Dermis microvascular lymphatic vessel endothelial cell (primary cell): ENCODE data around the gene NEU2. TPM values are rescaled to one million over a fixed set of nuclear protein-coding genes. Genes with fewer than 3 reads are reported as not detected.

ENCODE experiments used
- DNase-seq, 2 donors: peaks; one replicate each; pipeline versions ENCODE4 v3.0.0 to v3.0.0-alpha.2; 2010; ENCODE audit warnings: low read depth in 2 of 2
- total RNA-seq: library from RNA; depleted of rRNA; stranded (reverse); fragments of >200 nt; gene quantifications from 2 replicates; pipeline ENCODE4 v1.2.1, GENCODE V29; 2014

NEU2 gene
- not detected in 2 replicates for total RNA-seq

- DNase-seq, result no peak
These were observed at the start of gene NEU2 for GRCh38 chr2:233032551-233033320. Gene NEU2, plus strand, starts transcription at chr2:233032672. Its CDS starts 0 bp downstream, at chr2:233032672.

- no peak for DNase-seq
These were observed 49.4 kb upstream of the NEU2 start for GRCh38 chr2:232982926-232983668.

- DNase-seq, result no peak
These were observed 48.8 kb upstream of the NEU2 start for GRCh38 chr2:232983669-232984140.

- no peak for DNase-seq
These were observed 47.8 kb upstream of the NEU2 start for GRCh38 chr2:232984451-232985207.

GRCh38 chr2:232986155-232986554, 46.3 kb upstream of the NEU2 start:
- DNase-seq, result no peak

GRCh38 chr2:232993231-232993821, 39.1 kb upstream of the NEU2 start:
- DNase-seq, result no peak

- DNase-seq, result no peak
These were observed 38.0 kb upstream of the NEU2 start for GRCh38 chr2:232994446-232994845.

GRCh38 chr2:232997749-232998665, 34.5 kb upstream of the NEU2 start:
- DNase-seq, result no peak

GRCh38 chr2:232998666-232998985, 33.8 kb upstream of the NEU2 start:
- no peak for DNase-seq

GRCh38 chr2:232999354-232999753, 33.1 kb upstream of the NEU2 start:
- DNase-seq, result no peak

- DNase-seq, result no peak
These were observed 31.4 kb upstream of the NEU2 start for GRCh38 chr2:233000886-233001750.

GRCh38 chr2:233002829-233003657, 29.4 kb upstream of the NEU2 start:
- no peak for DNase-seq

GRCh38 chr2:233003658-233004555, 28.6 kb upstream of the NEU2 start:
- no peak for DNase-seq

- DNase-seq, result no peak
These were observed 27.4 kb upstream of the NEU2 start for GRCh38 chr2:233005096-233005495.

GRCh38 chr2:233006648-233007047, 25.8 kb upstream of the NEU2 start:
- no peak for DNase-seq

GRCh38 chr2:233007270-233007669, 25.2 kb upstream of the NEU2 start:
- DNase-seq, result no peak

- no peak for DNase-seq
These were observed 24.7 kb upstream of the NEU2 start for GRCh38 chr2:233007739-233008138.

- no peak for DNase-seq
These were observed 22.8 kb upstream of the NEU2 start for GRCh38 chr2:233009661-233010060.
